GM19328 (cell line): ENCODE measurements around the gene CDIPT.
"Not testable (repeated sequence)": the region's sequence is repeated elsewhere in the genome, so short reads cannot be mapped to it uniquely, and the experiment has no call there.

Source experiments
- ATAC-seq: cut with Tn5 transposase; IDR thresholded peaks from one replicate; pipeline ENCODE4 v1.9.1; 2021; ENCODE audit warnings: mild to moderate bottlenecking, moderate library complexity; ENCODE audit not compliant: unreplicated experiment

The CDIPT gene

DNA sequence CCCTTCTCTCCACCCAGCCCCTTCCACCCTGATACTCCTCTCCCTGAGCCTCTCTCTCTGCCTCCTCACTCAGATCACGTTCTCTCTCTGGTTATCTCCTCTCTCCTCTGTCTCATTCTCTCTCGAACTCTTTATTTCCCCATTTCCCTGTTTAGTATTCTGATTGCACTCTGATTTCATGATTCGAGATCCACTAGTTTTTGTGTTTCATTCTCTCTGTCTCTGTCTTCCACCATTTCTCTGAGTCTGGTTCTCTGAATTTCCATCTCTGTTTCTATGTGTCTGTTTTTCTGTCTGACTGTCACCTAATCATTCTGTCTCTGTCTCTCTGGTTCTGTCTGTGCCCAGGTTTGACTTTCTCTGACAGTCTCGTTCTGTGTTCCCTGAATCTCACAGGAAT lies 34.3 kb upstream of the CDIPT start:
- ATAC-seq: no peak

GRCh38 chr16:29896841-29897240 lies 33.8 kb upstream of the CDIPT start:
- ATAC-seq: no peak

DNA sequence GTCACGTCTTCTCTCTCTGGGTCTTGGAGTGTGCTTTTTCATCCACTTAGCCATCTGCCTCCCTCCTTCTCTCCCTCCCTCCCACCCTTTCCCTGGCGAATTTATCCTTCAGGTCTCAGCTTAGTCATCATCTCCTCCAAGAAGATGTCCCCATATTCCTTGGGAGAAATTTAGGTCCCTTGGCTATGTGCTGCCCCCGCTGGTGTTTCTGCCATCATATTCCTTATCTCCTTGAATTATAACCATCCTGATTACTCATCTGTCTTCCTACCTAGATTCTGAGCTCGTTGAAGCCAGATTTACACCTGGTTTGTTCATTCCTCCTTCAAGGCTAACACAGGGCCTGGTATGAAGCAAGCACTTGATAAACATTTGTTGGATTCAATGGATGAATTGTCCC lies 31.3 kb upstream of the CDIPT start:
- no peak for ATAC-seq

DNA sequence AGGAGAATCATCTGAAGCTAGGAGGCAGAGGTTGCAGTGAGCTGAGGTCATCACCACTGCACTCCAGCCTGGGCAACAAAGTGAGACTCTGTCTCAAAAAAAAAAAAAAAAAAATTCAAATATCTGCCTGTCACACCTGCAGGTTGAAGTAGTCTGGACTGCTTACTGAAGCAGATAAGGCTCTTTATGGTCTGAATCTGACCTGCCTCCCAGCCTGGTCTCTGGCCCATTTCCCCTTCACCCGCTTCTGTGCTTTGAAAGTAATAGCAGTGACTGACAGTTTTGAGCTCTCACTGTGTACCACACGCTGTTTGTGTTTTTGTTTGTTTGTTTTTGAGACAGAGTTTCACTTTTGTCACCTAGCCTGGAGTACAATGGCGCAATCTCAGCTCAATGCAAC lies 30.5 kb upstream of the CDIPT start:
- ATAC-seq: no peak

DNA sequence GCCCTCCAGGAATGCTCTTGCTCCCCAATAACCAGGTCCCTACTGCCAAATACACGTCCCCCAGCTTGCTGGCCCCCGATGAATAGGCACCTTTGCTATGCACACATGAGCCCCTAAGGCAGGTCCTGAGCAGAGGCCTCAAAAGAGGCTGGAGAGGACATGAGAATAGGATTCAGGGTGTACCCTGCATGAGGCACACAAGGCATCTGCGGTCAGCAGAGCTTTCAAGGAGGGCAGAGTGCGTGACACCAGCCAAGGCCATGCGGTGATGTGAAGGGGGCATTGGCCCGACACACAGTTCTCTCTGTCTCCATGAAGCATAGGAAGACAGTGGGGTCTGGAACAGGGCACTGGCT lies 29.4 kb upstream of the CDIPT start:
- ATAC-seq: no peak

DNA sequence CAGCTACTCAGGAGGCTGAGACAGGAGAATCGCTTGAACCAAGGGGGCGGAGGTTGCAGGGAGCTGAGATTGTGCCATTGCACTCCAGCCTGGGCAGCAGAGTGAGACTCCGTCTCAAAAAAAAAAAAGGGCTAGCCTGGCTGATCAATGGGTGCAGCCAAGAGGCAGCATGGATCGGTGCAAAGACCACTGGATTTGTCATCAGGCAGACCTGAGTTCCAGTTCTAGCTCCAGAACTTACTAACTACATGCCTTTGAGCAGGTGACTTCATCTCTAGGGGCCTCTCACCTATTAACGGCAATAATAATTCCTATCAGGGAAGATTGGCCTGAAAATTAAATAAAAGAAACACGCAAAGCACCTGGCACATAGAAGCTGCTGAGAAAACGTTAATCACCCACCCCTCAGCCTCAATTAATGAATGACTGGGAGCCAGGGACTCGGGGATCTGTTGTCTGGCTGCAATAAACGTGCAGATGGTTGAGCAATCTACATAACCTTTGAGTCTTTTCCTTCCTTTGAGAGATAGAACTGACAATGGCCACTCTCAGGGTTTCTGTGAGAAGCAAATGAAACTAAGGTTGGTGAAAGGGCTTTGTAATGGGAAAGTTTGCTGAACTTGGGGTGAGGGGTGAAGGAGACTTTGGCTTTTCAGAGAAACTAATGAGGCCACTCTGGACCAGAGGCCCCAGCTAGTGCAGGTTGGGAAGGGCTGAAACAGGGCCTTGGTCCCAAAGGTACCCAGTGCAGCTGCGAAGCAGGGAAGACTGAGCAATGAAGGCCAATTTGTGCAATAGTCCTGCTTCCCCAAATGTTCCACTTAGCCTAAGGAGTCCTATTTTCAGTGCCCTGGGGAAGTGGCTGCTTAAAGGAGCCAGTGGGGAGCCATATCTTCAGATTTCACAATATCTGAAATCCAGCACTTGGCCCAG lies 28.8 kb upstream of the CDIPT start:
- ATAC-seq: no peak

GRCh38 chr16:29889372-29889771 lies 26.3 kb upstream of the CDIPT start:
- ATAC-seq: not testable (repeated sequence)

DNA sequence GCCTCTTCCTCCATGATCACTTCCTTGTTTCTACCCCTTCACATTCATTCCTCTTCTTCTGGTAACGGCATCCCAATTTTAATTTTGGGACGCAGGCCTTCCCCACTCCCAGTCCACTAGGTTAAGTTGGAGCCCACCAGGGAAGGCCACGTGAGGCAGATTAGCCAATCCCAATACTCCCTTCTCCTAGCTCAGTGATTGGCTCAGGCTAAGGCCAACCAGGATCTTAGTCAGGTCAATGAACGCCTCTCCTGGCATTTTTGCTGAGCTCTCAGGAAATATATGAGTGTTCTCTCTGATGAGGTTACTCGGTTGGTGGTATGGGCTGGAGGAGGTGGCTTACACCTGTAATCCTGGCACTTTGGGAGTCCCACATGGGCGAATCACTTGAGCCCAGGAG lies 21.0 kb upstream of the CDIPT start:
- no peak for ATAC-seq

- no peak for ATAC-seq
Measured at GRCh38 chr16:29881050-29881449, 18.0 kb upstream of the CDIPT start.

DNA sequence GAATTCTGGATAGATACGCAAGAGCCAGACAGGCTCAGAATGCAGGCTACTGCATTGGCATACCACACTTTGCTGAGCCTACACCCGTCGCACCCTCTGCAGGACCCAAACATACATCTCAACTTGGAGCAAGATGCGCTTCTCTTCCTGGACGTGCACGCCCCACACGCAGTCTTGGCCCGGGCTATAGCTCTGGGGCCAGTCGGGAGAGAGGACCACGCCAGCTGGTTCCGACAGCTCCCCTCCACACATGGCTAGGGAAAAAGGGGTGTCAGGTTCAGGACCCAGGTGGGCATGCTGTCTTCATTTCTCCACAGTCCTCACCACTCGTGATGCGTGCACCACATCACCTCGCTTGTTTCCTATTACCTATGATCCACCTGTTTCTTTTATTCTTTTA lies 15.1 kb upstream of the CDIPT start:
- ATAC-seq: no peak

DNA sequence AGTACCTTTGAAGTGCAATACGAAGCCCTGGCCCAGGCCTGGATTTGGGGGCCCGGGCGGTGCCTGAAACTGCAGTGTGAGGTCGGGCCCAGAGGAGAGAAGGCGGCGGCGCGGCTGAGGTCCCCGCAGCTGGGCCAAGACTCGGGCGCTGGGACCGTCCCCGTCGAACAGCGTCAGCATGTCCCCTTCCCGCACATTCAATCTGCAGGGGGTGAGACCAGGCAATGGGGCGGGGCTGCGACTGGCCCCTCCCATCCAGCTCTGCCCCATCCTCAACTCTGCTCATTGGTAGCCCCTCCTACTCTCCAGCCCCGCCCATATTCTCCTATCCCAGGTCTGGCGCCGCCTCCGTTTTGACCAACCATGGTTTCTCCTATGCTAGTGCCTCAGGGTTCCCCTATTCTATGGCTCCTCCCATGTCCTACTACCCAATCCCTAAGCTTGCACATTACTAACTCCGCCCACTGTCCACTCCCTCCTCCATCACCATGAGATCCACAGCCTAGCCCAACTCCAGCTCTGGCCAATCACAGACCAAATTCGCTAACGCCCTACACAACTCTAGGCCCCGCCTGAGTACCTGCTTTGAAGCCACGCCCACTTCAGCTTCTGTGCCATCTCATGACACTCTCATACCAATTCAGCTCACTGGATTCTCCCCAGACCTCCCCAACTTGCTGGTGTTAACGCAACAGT lies 14.4 kb upstream of the CDIPT start:
- ATAC-seq: no peak

DNA sequence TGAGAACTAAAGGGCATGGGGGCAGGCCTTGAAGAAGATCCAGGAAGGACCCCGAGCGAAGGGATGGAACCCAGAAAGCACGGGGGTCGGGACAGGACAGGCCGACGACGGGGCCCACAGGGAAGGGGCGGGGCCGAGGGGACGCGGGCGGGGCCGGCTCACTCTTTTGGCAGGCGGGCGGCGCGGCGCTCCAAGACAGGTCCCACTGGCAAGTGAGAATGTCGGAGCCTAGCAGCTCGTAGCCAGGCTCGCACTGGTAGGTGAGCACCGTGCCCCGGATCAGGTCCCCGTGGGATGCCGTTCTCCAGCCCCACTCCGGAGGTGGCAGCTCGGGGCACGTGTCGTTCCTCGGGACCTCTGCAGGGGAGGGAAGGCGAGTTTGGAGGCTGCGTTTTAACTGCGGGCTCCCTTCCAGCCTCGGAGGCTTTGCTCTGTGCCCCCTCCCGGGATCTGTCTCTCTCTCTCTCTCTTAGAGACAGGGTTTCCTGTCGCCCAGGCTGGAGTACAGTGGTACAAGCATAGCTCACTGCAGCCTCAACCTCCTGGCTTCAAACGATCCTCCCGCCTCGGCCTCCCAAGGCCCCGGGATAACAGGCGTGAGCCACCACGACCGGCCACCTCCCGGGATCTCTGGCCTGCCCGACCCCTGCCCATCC lies 13.7 kb upstream of the CDIPT start:
- no peak for ATAC-seq

- no peak for ATAC-seq
Measured at GRCh38 chr16:29876217-29876593, 13.2 kb upstream of the CDIPT start.

GRCh38 chr16:29875206-29875605 lies 12.2 kb upstream of the CDIPT start:
- ATAC-seq: no peak

GRCh38 chr16:29873319-29873718 lies 10.3 kb upstream of the CDIPT start:
- ATAC-seq: no peak

DNA sequence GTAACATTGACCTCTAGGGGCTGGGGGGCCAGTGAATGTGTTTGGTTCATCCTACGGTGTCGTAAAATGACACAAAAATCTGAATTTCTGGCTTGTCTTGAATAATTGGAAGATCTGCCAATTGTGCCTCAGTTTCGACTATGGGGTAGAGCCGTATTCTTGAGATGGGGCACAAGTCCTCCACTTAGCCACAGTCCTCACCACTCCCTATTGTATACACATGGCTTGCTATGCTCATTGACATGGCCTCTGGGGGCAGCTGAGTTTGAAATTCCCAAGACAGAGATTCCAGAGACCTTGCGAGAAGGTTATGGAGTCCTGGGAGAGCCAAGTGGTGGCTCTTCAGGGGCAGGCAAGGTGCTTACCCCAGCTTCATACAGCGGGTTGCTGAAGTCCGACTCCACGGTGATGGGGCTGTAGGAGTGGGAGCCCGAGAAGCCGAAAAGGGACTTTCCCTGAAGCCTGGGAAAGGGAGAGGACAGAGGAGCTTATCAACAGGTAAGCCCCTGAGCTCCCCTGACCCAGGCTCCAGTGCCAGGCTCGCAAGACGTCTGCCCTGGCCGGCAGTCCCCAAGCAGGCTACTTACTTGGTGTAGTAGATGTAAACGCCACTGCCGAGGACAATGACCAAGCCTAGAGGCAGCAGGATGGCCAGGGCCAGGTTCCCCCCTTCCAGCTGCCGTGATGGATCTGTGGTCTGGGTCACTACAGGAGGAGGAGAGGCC lies 9.0 kb upstream of the CDIPT start:
- no peak for ATAC-seq

DNA sequence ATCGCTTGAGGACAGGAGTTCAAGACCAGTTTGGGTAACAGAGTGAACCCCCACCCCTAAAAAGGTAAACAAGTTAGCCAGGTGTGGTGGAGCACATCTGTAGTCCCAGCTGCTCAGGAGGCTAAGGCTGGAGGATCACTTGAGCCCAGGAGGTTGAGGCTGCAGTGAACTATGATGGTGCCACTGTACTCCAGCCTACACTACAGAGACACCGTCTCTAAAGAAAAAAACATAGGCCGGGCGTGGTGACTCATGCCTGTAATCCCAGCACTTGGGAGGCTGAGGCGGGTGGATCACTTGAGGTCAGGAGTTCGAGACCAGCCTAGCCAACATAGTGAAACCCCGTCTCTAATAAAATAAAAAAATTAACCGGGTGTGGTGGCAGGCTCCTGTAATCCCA lies 6.0 kb upstream of the CDIPT start:
- ATAC-seq: not testable (repeated sequence)

DNA sequence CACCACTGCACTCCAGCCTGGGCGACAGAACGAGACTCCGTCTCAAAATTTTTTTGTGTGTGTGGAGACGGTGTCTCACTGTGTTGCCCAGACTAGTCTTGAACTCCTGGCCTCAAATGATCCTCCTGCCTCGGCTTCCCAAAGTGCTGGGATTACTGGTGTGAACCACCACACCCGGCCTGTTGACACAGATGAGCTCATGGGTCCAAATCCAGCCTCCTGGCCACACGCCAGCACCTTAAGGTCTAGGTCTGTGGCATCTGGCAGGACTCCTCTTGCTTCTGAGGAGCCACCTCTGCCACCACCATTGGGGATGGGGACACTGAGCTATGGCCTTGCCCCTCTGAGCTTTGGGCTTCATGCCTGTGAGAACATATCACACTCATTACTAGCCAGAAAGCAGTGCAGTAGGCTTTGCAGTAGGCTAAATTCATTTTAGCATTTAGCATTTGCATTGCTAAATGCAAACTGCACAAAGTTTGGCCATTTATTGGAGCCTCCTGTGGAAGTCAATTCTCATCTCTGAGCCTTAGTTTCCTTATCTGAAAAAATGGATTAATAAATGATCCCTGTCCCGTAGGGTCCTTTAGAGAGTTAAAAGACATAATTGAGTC lies 5.5 kb upstream of the CDIPT start:
- no peak for ATAC-seq

GRCh38 chr16:29864205-29864604 lies 1.2 kb upstream of the CDIPT start:
- ATAC-seq: no peak

DNA sequence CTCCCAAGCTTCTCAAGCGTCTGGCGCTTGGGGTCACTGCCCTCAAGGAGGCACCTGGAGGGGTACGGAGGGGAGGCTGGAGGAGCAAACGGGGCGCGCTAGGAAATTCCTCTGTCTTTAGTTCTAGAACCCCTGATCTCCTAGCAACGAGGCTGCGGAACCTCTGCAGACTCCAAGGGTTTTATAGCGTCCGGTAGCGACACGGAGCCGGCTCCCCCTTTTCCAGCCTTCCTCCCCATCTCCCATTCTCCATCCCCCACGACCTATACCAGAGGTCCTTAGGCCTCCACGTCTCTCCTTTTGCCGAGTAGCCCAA lies 601 bp upstream of the CDIPT start:
- ATAC-seq: no peak

DNA sequence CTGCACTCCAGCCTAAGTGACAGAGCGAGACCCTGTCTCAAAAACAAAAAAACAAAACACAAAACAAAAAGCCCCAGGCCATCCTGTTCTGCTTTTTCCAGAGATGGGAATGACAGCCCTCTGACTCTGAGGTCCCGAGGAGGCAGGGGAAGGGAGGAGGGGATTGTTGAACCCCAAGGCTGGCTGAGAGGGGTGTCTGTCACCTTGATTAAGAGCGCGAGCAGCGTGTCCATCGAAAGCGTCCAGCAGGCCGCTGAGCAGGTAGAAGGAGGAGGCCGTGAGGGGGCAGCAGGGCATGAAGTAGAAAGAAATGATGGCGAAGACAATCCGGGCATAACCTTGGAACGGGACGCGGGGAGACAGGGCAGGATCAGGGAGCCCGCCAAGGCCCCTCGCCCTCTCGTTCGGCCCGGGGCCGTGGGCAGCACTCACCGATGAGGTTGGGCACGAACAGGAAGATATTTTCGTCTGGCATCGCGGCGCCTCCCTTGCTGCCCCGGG lies 593 bp downstream of the CDIPT start:
- no peak for ATAC-seq
